Astrocyte of the spinal cord (primary cell): Measurements from ENCODE around the gene NEK6.

ENCODE experiments used
- DNase-seq: peaks from one replicate; pipeline ENCODE4 v3.0.0; 2011; ENCODE audit warnings: low read depth, low spot score
- H3K4me3 ChIP-seq: 2 replicates; pipeline ENCODE4 v1.5.1; 2011; ENCODE audit warnings: low read depth, mild to moderate bottlenecking, low read length, moderate library complexity
- CTCF ChIP-seq: IDR thresholded peaks from 2 replicates; pipeline ENCODE4 v1.5.1; 2012; ENCODE audit warnings: low read depth, mild to moderate bottlenecking, low read length, inconsistent platforms
- in situ Hi-C: cut with HindIII; loops from 2 replicates; pipeline ENCODE4 v1.10.0; 2017; ENCODE audit warnings: low sequenced_read_pairs

Gene NEK6

GRCh38 chr9:124285903-124286291, 28.1 kb downstream of the NEK6 start:
- no peak for TF ChIP-seq CTCF
- DNase-seq = peak; percentile 98
- H3K4me3 ChIP-seq = no peak overlapping the region
- in situ Hi-C loops = no loop called here

- peak; percentile 89 for DNase-seq
- in situ Hi-C loops = no loop called here
- no peak for TF ChIP-seq CTCF
- no peak overlapping the region for H3K4me3 ChIP-seq
These were observed 28.7 kb downstream of the NEK6 start for GRCh38 chr9:124286292-124286931.

GRCh38 chr9:124290053-124290591, 32.4 kb downstream of the NEK6 start:
- no peak for DNase-seq
- no peak overlapping the region for H3K4me3 ChIP-seq
- in situ Hi-C loops = no loop called here
- no peak for TF ChIP-seq CTCF

GRCh38 chr9:124290743-124291554, 33.2 kb downstream of the NEK6 start:
- TF ChIP-seq CTCF = no peak
- in situ Hi-C loops = no loop called here
- DNase-seq = no peak
- no peak overlapping the region for H3K4me3 ChIP-seq

- TF ChIP-seq CTCF = peak; percentile 22
- DNase-seq = no peak
- no peak overlapping the region for H3K4me3 ChIP-seq
- in situ Hi-C loops = no loop called here
These were observed 34.1 kb downstream of the NEK6 start for GRCh38 chr9:124291801-124292396.

GRCh38 chr9:124292696-124293593, 35.2 kb downstream of the NEK6 start:
- in situ Hi-C loops = no loop called here

More at GRCh38 chr9:124292696-124293593, 35.2 kb downstream of the NEK6 start:
- TF ChIP-seq CTCF = no peak
- no peak for DNase-seq
- no peak overlapping the region for H3K4me3 ChIP-seq
